Adipose tissue (tissue), 3 donors: ENCODE data around the gene COG7. TPM values are rescaled to one million over a fixed set of nuclear protein-coding genes. Genes with fewer than 3 reads are reported as not detected.
"Not testable (repeated sequence)": the region's sequence is repeated elsewhere in the genome, so short reads cannot be mapped to it uniquely, and the experiment has no call there.

Experiments used
- H3K27ac ChIP-seq: one replicate; pipeline ENCODE4 v1.5.1; 2013; ENCODE audit warnings: low read depth, low read length
- WGBS, 3 donors: extraction: QIAGEN DNeasy Blood & Tissue Kit; methylation state at CpG; one replicate each; pipeline ENCODE4 v1.1.7; 2013; 5-methylcytosine and 5-hydroxymethylcytosine counted together
- polyA plus RNA-seq, 3 donors: library from polyadenylated mRNA; stranded (reverse); fragments of 200-250 nt; gene quantifications; one replicate each; pipeline ENCODE4 v1.2.3, GENCODE V29; 2013
- donor health status: healthy with polysubstance abuse.
- donor health status: Bipolar disorder and iron deficiency.
- donor health status: healthy.

COG7 gene
- polyA plus RNA-seq, 3 donors: 7.3 to 12.4 (median 12.3) TPM

- no peak overlapping the region for H3K27ac ChIP-seq
- 82 to 91% (median 84%) methylated on average over 4 of the region's 4 CpGs for WGBS, 3 donors
These were observed 27.3 kb upstream of the COG7 start for GRCh38 chr16:23480257-23480656.

DNA sequence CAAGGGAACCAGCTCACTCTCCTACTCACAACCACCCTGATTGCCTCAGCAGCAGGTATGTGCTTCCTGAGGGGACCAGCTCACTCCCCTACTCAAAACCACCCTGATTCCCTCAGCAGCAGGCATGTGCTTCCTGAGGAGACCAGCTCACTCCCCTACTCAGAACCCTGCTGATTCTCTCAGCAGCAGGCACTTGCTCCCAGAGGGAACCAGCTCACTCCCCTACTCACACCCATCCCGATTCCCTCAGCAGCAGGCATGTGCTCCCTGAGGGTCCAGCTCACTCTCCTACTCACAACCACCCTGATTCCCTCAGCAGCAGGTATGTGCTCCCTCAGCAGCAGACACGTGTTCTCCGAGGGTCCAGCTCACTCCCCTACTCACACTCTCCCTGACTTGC, 26.1 kb upstream of the COG7 start:
- WGBS, 3 donors: 88 to 97% (median 91%) methylated on average over 3 of the region's 3 CpGs
- H3K27ac ChIP-seq: no peak overlapping the region

- no peak overlapping the region for H3K27ac ChIP-seq
- 92 to 99% (median 96%) methylated on average over 3 of the region's 3 CpGs for WGBS, 3 donors
These were observed 25.6 kb upstream of the COG7 start for GRCh38 chr16:23478566-23478965.

DNA sequence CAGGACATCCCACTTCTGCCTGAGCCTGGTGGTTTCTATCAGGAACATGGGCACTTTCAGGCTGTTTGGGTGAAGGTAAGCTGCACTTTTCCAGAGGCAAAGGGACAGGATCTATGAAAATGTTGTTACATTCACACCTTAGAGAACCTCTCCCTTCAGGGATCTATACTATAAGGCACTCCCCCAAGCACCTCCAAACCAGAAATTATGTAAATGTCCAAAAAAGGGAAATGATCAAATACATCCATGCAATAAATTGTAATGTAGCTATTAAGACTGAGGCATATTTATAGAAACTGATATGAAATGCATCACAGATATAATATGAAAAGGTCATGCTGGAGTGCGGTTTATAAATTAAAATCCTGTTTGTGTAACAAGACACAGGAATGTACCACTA, 23.3 kb upstream of the COG7 start:
- H3K27ac ChIP-seq: no peak overlapping the region
- WGBS, 3 donors: 91 to 96% (median 95%) methylated on average over 1 of the region's 1 CpG

DNA sequence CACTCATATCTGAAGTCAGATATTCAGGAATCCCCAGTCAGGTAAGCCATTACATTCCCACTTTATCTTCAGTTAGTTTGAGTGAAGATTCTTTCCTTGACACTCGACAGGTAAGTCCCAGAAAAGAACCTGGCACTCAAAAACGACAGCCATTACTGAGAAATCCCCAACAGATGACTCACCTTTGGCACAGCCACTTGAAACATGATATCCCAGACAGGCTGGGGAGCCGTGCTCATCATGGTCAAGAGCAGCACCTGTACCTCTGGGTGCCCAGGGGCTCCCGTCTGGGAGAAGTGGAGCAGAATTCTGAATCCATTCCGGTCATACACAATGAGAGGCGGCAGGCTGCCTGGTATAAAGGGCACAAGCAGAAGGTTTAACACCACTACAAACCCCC, 16.8 kb upstream of the COG7 start:
- WGBS, 3 donors: 67 to 85% (median 73%) methylated on average over 6 of the region's 6 CpGs
- no peak overlapping the region for H3K27ac ChIP-seq

- WGBS, 3 donors: 83 to 93% (median 89%) methylated on average over 4 of the region's 4 CpGs
- H3K27ac ChIP-seq: no peak overlapping the region
These were observed 13.3 kb upstream of the COG7 start for GRCh38 chr16:23466162-23466885.

GRCh38 chr16:23465179-23465578, 12.2 kb upstream of the COG7 start:
- 95 to 100% (median 97%) methylated on average over 2 of the region's 2 CpGs for WGBS, 3 donors
- no peak overlapping the region for H3K27ac ChIP-seq

GRCh38 chr16:23464196-23464595, 11.2 kb upstream of the COG7 start:
- 71 to 78% (median 73%) methylated on average over 1 of the region's 1 CpG for WGBS, 3 donors
- H3K27ac ChIP-seq: no peak overlapping the region

DNA sequence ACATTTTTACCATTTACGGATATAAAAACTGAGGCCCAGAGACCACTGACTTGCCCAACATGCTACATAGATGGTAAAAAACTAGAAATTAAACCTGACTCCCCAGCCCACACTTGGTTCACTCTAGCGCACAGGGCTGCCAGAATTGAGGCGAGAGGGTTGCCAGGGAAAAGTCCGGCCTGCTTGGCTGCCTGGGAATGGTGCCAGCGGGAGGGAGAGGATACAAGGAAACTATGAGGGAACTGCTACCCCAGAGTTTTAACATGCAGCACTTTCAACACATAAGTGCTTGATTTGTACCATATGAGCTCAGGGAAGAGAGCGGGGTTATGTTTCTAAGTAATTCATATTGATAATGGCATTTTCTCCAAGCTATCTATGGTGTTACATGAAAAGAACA, 10.0 kb upstream of the COG7 start:
- WGBS, 3 donors: 27 to 46% (median 41%) methylated on average over 5 of the region's 6 CpGs
- H3K27ac ChIP-seq: not testable (repeated sequence)

DNA sequence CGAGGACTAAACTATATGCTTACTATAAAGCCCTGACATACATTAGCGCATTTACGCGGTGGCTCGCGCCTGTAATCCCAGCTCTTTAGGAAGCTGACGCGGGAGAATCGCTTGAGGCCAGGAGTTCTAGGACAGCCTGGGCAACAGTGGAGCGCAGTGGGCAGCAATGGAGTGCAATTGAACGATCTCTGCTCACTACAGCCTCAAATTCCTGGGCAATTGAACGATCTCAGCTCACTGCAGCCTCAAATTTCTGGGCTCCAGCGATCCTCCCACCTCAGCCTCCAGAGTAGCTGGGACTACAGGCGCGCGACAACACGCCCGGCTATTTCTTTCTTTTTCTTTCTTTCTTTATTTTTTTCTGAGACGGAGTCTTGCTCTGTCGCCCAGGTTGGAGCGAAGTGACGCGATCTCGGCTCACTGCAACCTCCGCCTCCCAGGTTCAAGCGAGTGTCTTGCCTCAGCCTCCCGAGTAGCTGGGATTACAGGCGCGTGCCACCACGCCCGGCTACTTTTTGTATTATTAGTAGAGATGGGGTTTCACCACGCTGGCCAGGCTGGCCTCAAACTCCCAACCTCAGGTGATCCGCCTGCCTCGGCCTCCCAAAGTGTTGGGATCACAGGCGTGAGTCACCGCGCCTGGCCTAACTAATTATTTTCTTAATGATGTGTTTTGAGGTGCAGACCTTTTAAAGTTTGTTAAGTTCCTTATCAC, 506 bp upstream of the COG7 start:
- WGBS, 3 donors: 53 to 58% (median 54%) methylated on average over 37 of the region's 37 CpGs
- H3K27ac ChIP-seq: no peak overlapping the region

GRCh38 chr16:23452221-23452571, 793 bp downstream of the COG7 start:
- 2% methylated on average over 10 of the region's 10 CpGs for WGBS, 3 donors
- no peak overlapping the region for H3K27ac ChIP-seq

DNA sequence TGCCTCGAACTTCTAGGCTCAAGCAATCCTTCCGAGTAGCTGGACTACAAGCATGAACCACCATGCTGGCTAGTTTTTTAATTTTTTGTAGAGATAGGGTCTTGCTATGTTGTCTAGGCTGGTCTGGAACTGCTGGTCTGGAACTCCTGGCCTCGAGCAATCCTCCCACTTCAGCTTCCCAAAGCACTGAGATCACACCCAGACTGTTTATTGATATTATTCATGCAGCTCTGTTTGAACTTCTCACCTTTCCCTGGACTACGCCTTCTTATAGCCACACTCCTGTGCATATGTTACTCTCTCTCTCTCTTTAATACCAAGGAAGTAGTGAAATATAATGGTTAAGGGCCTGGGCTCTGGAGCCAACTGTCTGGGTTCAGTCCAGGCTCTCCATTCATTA, 4.6 kb downstream of the COG7 start:
- 80 to 83% (median 80%) methylated on average over 4 of the region's 4 CpGs for WGBS, 3 donors
- no peak overlapping the region for H3K27ac ChIP-seq

DNA sequence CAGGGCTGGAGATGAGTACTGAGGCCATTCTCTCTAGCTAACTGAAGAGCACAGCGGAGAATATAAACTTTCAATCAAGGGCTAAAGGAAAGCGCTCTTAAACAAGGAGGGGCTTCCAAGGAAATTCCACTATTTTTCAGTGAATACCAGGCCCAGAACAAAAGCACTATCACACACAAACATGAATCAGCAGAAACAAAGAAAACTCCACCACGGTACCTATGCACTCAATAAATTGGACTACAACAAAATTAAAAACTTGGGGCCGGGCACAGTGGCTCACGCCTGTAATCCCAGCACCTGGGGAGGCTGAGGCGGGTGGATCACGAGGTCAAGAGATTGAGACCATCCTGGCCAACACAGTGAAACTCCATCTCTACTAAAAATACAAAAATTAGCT, 15.4 kb downstream of the COG7 start:
- not testable (repeated sequence) for H3K27ac ChIP-seq
- WGBS, 3 donors: 95 to 96% (median 95%) methylated on average over 7 of the region's 7 CpGs

- 87 to 93% (median 88%) methylated on average over 4 of the region's 4 CpGs for WGBS, 3 donors
- H3K27ac ChIP-seq: no peak overlapping the region
These were observed 16.0 kb downstream of the COG7 start for GRCh38 chr16:23436951-23437350.

GRCh38 chr16:23435500-23435899, 17.5 kb downstream of the COG7 start:
- 29 to 42% (median 33%) methylated on average over 6 of the region's 6 CpGs for WGBS, 3 donors
- no peak overlapping the region for H3K27ac ChIP-seq

GRCh38 chr16:23434380-23434779, 18.6 kb downstream of the COG7 start:
- H3K27ac ChIP-seq: no peak overlapping the region
- WGBS, 3 donors: 22 to 32% (median 28%) methylated on average over 6 of the region's 6 CpGs

DNA sequence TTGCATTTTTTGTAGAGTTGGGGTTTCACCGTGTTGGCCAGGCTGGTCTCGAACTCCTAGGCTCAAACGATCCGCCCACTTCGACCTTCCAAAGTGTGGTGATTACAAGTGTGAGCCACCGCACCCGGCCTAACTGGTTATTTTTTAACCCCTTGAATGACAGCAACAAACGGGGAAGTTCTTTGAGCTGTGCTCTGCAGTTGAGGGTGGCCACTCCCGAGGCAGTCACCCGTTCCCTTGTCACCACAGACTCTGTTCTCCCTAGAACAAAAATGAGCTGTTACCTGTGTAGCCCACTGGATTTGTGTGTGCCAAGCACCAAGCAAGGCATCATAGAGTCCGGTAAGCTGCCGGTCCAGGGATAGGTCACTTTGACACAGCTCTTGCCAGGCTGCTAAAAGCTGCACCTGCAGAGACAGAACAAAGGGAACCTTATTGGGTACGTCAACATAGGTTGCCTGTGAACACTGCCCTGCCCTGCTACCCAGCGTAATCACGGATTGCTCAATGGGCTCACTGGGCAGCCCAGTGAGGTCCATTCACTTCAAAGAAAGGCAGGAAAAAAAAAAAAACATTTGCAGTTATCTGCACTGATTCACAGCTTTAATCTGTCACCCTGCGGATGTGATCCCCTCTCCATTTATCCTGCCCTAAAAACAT, 19.6 kb downstream of the COG7 start:
- 80 to 86% (median 82%) methylated on average over 16 of the region's 16 CpGs for WGBS, 3 donors

GRCh38 chr16:23432176-23433128, 20.5 kb downstream of the COG7 start:
- 85 to 92% (median 91%) methylated on average over 10 of the region's 10 CpGs for WGBS, 3 donors
- H3K27ac ChIP-seq: no peak overlapping the region

More for the DNA sequence above, 19.6 kb downstream of the COG7 start:
- H3K27ac ChIP-seq: no peak overlapping the region
